IMR-90 (cell line): ENCODE data around the gene PCSK6. TPM values are rescaled to one million over a fixed set of nuclear protein-coding genes. Genes with fewer than 3 reads are reported as not detected.
A peak's percentile ranks its signal among the peaks of the same experiment; 100 is the strongest.

Experiments
- ATAC-seq: fragments of 200-7000 bp; cut with Tn5 transposase; 2 replicates; pipeline ENCODE4 v1.9.1; 2020; ENCODE audit warnings: low read depth, mild to moderate bottlenecking, moderate library complexity
- BruUV-seq: library from RNA; stranded (reverse); fragments of 400-500 nt; replicated peaks from 2 replicates; lab custom pipeline; 2021; lab: Mats Ljungman, UMichigan
- CTCF ChIA-PET: fragments of 300-600 bp; formaldehyde crosslinking; extraction: SDS; loops from one replicate; lab custom pipeline; 2021; ENCODE audit warnings: antibody characterized with exemption; lab: Yijun Ruan, JAX
- POLR2A ChIA-PET: fragments of 300-600 bp; sonication (Branson Sonifier 250); formaldehyde crosslinking; loops from one replicate; lab custom pipeline; 2022; ENCODE audit warnings: antibody characterized with exemption; ENCODE audit not compliant: unreplicated experiment; lab: Charles Lee
- DNase-seq: peaks from one replicate; pipeline ENCODE4 v3.0.0; 2013
- H2AFZ ChIP-seq: replicated peaks from 2 replicates; pipeline ENCODE3; 2013; ENCODE audit warnings: low read length, mild to moderate bottlenecking; ENCODE audit not compliant: poor library complexity
- H2AK5ac ChIP-seq: 2 replicates; pipeline ENCODE4 v1.6.1; 2013; ENCODE audit warnings: low read depth, low read length, inconsistent platforms
- H2AK9ac ChIP-seq: replicated peaks from 2 replicates; pipeline ENCODE3; 2013; ENCODE audit warnings: mild to moderate bottlenecking, low read depth, low read length, moderate library complexity; ENCODE audit not compliant: poor library complexity
- H2BK120ac ChIP-seq: 2 replicates; pipeline ENCODE4 v1.6.1; 2013; ENCODE audit warnings: low read depth, low read length, inconsistent platforms
- H2BK15ac ChIP-seq: 3 replicates; pipeline ENCODE4 v1.6.1; 2013; ENCODE audit warnings: low read depth, low read length, inconsistent platforms
- H2BK20ac ChIP-seq: 2 replicates; pipeline ENCODE4 v1.6.1; 2013; ENCODE audit warnings: low read depth, mild to moderate bottlenecking, inconsistent platforms, low read length, moderate library complexity
- H2BK5ac ChIP-seq: 2 replicates; pipeline ENCODE4 v1.6.1; 2013; ENCODE audit warnings: mild to moderate bottlenecking, low read depth, low read length, inconsistent platforms; ENCODE audit not compliant: poor library complexity, severe bottlenecking
- H3K14ac ChIP-seq: replicated peaks from 2 replicates; pipeline ENCODE4 v1.6.1; 2013; ENCODE audit warnings: low read depth, low read length, inconsistent platforms
- H3K18ac ChIP-seq: 2 replicates; pipeline ENCODE4 v1.6.1; 2013; ENCODE audit warnings: low read depth, low read length, control low read depth
- H3K23ac ChIP-seq: 2 replicates; pipeline ENCODE4 v1.6.1; 2013; ENCODE audit warnings: low read depth, low read length, inconsistent platforms
- H3K27ac ChIP-seq: 2 replicates; pipeline ENCODE4 v1.5.1; 2013; ENCODE audit warnings: mild to moderate bottlenecking, control low read depth, low read length; ENCODE audit not compliant: insufficient read depth
- H3K27me3 ChIP-seq: 2 replicates; pipeline ENCODE4 v1.6.1; 2013; ENCODE audit warnings: low read length; ENCODE audit not compliant: control insufficient read depth, insufficient read depth
- H3K36me3 ChIP-seq: 2 replicates; pipeline ENCODE4 v1.6.1; 2013; ENCODE audit warnings: low read length, mixed read lengths; ENCODE audit not compliant: control insufficient read depth, insufficient read depth
- H3K4ac ChIP-seq: 2 replicates; pipeline ENCODE4 v1.6.1; 2013; ENCODE audit warnings: low read depth, low read length, inconsistent platforms
- H3K4me1 ChIP-seq: 2 replicates; pipeline ENCODE4 v1.6.1; 2013; ENCODE audit warnings: low read length, mixed read lengths; ENCODE audit not compliant: control insufficient read depth, insufficient read depth
- H3K4me2 ChIP-seq: 2 replicates; pipeline ENCODE4 v1.6.1; 2013; ENCODE audit warnings: low read depth, mild to moderate bottlenecking, control low read depth, low read length, moderate library complexity
- H3K4me3 ChIP-seq: 2 replicates; pipeline ENCODE4 v1.5.1; 2013; ENCODE audit warnings: low read depth, mild to moderate bottlenecking, control low read depth, low read length, moderate library complexity; ENCODE audit not compliant: insufficient read depth
- H3K56ac ChIP-seq: 2 replicates; pipeline ENCODE4 v1.6.1; 2013; ENCODE audit warnings: low read length, inconsistent platforms; ENCODE audit not compliant: insufficient read depth; ENCODE audit errors: extremely low read depth
- H3K79me1 ChIP-seq, 2 experiments: 2 replicates each; pipeline ENCODE4 v1.6.1; 2013; ENCODE audit warnings: low read length in 2 of 2, inconsistent platforms in 1 of 2, low read depth in 1 of 2
- H3K9ac ChIP-seq: 2 replicates; pipeline ENCODE4 v1.6.1; 2013; ENCODE audit warnings: low read depth, low read length, control low read depth
- H3K9me1 ChIP-seq: 2 replicates; pipeline ENCODE4 v1.6.1; 2013; ENCODE audit warnings: low read length, inconsistent platforms; ENCODE audit not compliant: insufficient read depth
- H3K9me3 ChIP-seq: 2 replicates; pipeline ENCODE4 v1.6.1; 2013; ENCODE audit warnings: low read length; ENCODE audit not compliant: control insufficient read depth, insufficient read depth
- H4K20me1 ChIP-seq: 2 replicates; pipeline ENCODE4 v1.6.1; 2013; ENCODE audit warnings: low read length, inconsistent platforms; ENCODE audit not compliant: insufficient read depth
- H4K5ac ChIP-seq: 2 replicates; pipeline ENCODE4 v1.6.1; 2013; ENCODE audit warnings: mild to moderate bottlenecking, low read depth, low read length, control low read depth
- H4K8ac ChIP-seq, 2 experiments: 2 replicates each; pipeline ENCODE4 v1.6.1; 2013; ENCODE audit warnings: low read depth in 2 of 2, low read length in 2 of 2, control low read depth in 1 of 2, inconsistent platforms in 1 of 2
- H4K91ac ChIP-seq: 2 replicates; pipeline ENCODE4 v1.6.1; 2013; ENCODE audit warnings: low read depth, low read length, inconsistent platforms; ENCODE audit not compliant: insufficient read depth
- CEBPB ChIP-seq: IDR thresholded peaks from 2 replicates; pipeline ENCODE4 v1.6.1; 2012; ENCODE audit warnings: low read depth, low read length, improper control_type of control experiment
- CHD1 ChIP-seq: IDR thresholded peaks from 2 replicates; pipeline ENCODE4 v1.6.1; 2012; ENCODE audit warnings: low read depth, low read length, improper control_type of control experiment
- CTCF ChIP-seq: conservative IDR thresholded peaks from 2 replicates; pipeline ENCODE4 v1.5.1; 2012; ENCODE audit warnings: mild to moderate bottlenecking, low read depth, low read length, improper control_type of control experiment
- ELK1 ChIP-seq: fragments of 150-350 bp; IDR thresholded peaks from 2 replicates; pipeline ENCODE4 v1.6.1; 2016; ENCODE audit warnings: low read depth, mild to moderate bottlenecking, low read length, moderate library complexity, borderline replicate concordance
- FOS ChIP-seq: fragments of 150-350 bp; IDR thresholded peaks from 2 replicates; pipeline ENCODE4 v1.6.1; 2016; ENCODE audit warnings: low read depth, low read length
- MAFK ChIP-seq: IDR thresholded peaks from 2 replicates; pipeline ENCODE4 v1.6.1; 2012; ENCODE audit warnings: low read depth, low read length, improper control_type of control experiment
- MAZ ChIP-seq: IDR thresholded peaks from 2 replicates; pipeline ENCODE4 v1.6.1; 2012; ENCODE audit warnings: low read depth, mild to moderate bottlenecking, low read length, improper control_type of control experiment, moderate library complexity, borderline replicate concordance
- POLR2A ChIP-seq: IDR thresholded peaks from 2 replicates; pipeline ENCODE4 v1.6.1; 2012; ENCODE audit warnings: mild to moderate bottlenecking, low read depth, low read length
- RAD21 ChIP-seq: IDR thresholded peaks from 2 replicates; pipeline ENCODE4 v1.6.1; 2012; ENCODE audit warnings: low read length, improper control_type of control experiment
- RCOR1 ChIP-seq: IDR thresholded peaks from 2 replicates; pipeline ENCODE4 v1.6.1; 2012; ENCODE audit warnings: mild to moderate bottlenecking, low read length, improper control_type of control experiment; ENCODE audit not compliant: insufficient replicate concordance
- SMC3 ChIP-seq: fragments of 150-350 bp; IDR thresholded peaks from 2 replicates; pipeline ENCODE4 v1.6.1; 2016; ENCODE audit warnings: low read depth, mild to moderate bottlenecking, antibody characterized with exemption, low read length, moderate library complexity
- WGBS, 2 experiments: methylation state at CpG; one replicate each; pipeline versions ENCODE4 v1.1.5 to v1.1.7; 2013; ENCODE audit warnings: missing lambda C conversion rate in 2 of 2; ENCODE audit not compliant: insufficient read length in 1 of 2; ENCODE audit errors: extremely low coverage in 2 of 2; 5-methylcytosine and 5-hydroxymethylcytosine counted together
- dilution Hi-C: fragments of 300-500 bp; cut with HindIII; formaldehyde crosslinking; loops from one replicate; pipeline ENCODE4 v1.14.3; 2018; ENCODE audit warnings: low sequenced_read_pairs; ENCODE audit not compliant: unreplicated experiment
- in situ Hi-C: fragments of 300-500 bp; cut with MboI; formaldehyde crosslinking; loops from 3 replicates; pipeline ENCODE4 v1.14.3; 2019; ENCODE audit warnings: low sequenced_read_pairs, inconsistent platforms, mixed read lengths
- intact Hi-C: fragments of 100-400 bp; cut with micrococcal nuclease; formaldehyde crosslinking; loops from 2 replicates; pipeline ENCODE4 v1.10.0; 2022
- polyA plus RNA-seq, 3 experiments: library from polyadenylated mRNA; depleted of rRNA; stranded (reverse); fragments of >200 nt; gene quantifications; 2 replicates each; pipeline ENCODE4 v1.2.3, GENCODE V29; 2012; ENCODE audit warnings: low replicate concordance in 1 of 3
- total RNA-seq: library from RNA; depleted of rRNA; stranded (reverse); fragments of >200 nt; gene quantifications from 2 replicates; pipeline ENCODE4 v1.2.3, GENCODE V29; 2012

Gene PCSK6
- total and polyA plus RNA-seq, 2 of the 4 experiments (the other 2 are of a cell fraction), result not detected

- no peaks in the 10 kb centered on the region for H3K4me1 ChIP-seq
- H3K4ac ChIP-seq, result no peak overlapping the region
- in situ Hi-C loops, result no loop called here
- WGBS, 2 experiments, result 60% methylated on average over 5 of the region's 7 CpGs; no CpG with 5 or more reads in 1 of the 2 experiments
- no peak for ATAC-seq
- TF ChIP-seq FOS (no peak), CEBPB (no peak), CTCF (no peak), ELK1 (no peak), MAFK (no peak), RCOR1 (no peak), SMC3 (no peak), MAZ (no peak), POLR2A (no peak), CHD1 (no peak), RAD21 (no peak)
- no peak overlapping the region for H3K4me2 ChIP-seq
- H3K9ac ChIP-seq, result no peak overlapping the region
- no peak overlapping the region for H4K5ac ChIP-seq
- ChIA-PET CTCF (no interaction called here), POLR2A (no interaction called here)
- no peak overlapping the region for H4K91ac ChIP-seq
- no peaks in the 10 kb centered on the region for H3K36me3 ChIP-seq
- H4K8ac ChIP-seq, result no peak overlapping the region
- peak overlapping the region; percentile 32 for H2AFZ ChIP-seq
- H3K79me1 ChIP-seq, result no peaks in the 10 kb centered on the region
- dilution Hi-C loops, result no loop called here
- H3K27ac ChIP-seq, result no peak overlapping the region
- H3K27me3 ChIP-seq, result peaks cover 11% of the 10 kb centered on the region
- H2AK9ac ChIP-seq, result no peak overlapping the region
- DNase-seq, result no peak
- no peaks in the 10 kb centered on the region for H4K20me1 ChIP-seq
- H2BK5ac ChIP-seq, result no peak overlapping the region
- H3K9me1 ChIP-seq, result no peaks in the 10 kb centered on the region
- no peak overlapping the region for H3K4me3 ChIP-seq
- H2BK20ac ChIP-seq, result no peak overlapping the region
- H2BK120ac ChIP-seq, result no peak overlapping the region
- no peaks in the 10 kb centered on the region for H3K9me3 ChIP-seq
- H3K23ac ChIP-seq, result no peak overlapping the region
- H2AK5ac ChIP-seq, result no peak overlapping the region
- no TSS peak for BruUV-seq
- intact Hi-C loops, result no loop called here
- H2BK15ac ChIP-seq, result no peak overlapping the region
- no peak overlapping the region for H3K18ac ChIP-seq
- no peak overlapping the region for H3K14ac ChIP-seq
- H3K56ac ChIP-seq, result no peak overlapping the region
These were observed 64.5 kb downstream of the PCSK6 start for GRCh38 chr15:101424984-101425383.
